Fibroblast of mammary gland (primary cell): ENCODE data around the gene NR5A1.

Experiments
- DNase-seq: peaks from one replicate; pipeline ENCODE4 v3.0.0-alpha.2; 2010; ENCODE audit warnings: low read depth
- H3K4me3 ChIP-seq: 2 replicates; pipeline ENCODE4 v1.5.1; 2011; ENCODE audit warnings: low read depth, mild to moderate bottlenecking, low read length, moderate library complexity; ENCODE audit not compliant: control insufficient read depth
- TF ChIP-seq, protein P1 (sequence below): conservative IDR thresholded peaks from 2 replicates; pipeline ENCODE4 v1.5.1; 2011; ENCODE audit warnings: low read depth, low read length, inconsistent platforms; ENCODE audit not compliant: control insufficient read depth, insufficient read depth

The NR5A1 gene

DNA sequence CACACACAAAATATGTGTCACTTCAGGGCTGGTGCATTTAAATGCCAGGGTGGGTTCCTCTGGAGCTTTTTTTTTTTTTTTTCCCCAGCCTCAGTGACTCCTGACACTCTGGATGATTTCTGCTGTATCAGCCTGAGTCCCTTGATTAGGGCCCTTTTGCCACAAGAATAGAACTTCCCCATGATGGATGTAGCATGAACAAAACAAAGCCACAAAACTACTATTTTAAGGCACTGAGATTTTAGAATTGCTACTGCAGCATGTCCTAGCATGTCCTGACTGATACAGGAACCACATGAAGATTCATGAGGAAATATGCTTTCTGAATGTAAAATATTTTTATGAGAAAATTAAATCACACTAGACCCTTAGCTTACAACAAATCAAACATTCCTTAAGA lies 70.9 kb downstream of the NR5A1 start:
- H3K4me3 ChIP-seq: no peak overlapping the region
- TF ChIP-seq, protein P1, sequence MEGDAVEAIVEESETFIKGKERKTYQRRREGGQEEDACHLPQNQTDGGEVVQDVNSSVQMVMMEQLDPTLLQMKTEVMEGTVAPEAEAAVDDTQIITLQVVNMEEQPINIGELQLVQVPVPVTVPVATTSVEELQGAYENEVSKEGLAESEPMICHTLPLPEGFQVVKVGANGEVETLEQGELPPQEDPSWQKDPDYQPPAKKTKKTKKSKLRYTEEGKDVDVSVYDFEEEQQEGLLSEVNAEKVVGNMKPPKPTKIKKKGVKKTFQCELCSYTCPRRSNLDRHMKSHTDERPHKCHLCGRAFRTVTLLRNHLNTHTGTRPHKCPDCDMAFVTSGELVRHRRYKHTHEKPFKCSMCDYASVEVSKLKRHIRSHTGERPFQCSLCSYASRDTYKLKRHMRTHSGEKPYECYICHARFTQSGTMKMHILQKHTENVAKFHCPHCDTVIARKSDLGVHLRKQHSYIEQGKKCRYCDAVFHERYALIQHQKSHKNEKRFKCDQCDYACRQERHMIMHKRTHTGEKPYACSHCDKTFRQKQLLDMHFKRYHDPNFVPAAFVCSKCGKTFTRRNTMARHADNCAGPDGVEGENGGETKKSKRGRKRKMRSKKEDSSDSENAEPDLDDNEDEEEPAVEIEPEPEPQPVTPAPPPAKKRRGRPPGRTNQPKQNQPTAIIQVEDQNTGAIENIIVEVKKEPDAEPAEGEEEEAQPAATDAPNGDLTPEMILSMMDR: no peak
- DNase-seq: no peak
